IPS-18c (cell line): ENCODE data around the gene PGAM2.
A peak's percentile ranks its signal among the peaks of the same experiment; 100 is the strongest.
"Not testable (repeated sequence)": the region's sequence is repeated elsewhere in the genome, so short reads cannot be mapped to it uniquely, and the experiment has no call there.

Experiments
- H3K4me3 ChIP-seq: 2 replicates; pipeline ENCODE4 v1.7.0; 2013; ENCODE audit warnings: low read depth, mild to moderate bottlenecking, low read length, moderate library complexity; ENCODE audit not compliant: insufficient read depth
- H3K9me3 ChIP-seq: one replicate; pipeline ENCODE4 v1.6.1; 2013; ENCODE audit warnings: mild to moderate bottlenecking, low read length, moderate library complexity; ENCODE audit not compliant: control insufficient read depth, insufficient read depth

Gene PGAM2

DNA sequence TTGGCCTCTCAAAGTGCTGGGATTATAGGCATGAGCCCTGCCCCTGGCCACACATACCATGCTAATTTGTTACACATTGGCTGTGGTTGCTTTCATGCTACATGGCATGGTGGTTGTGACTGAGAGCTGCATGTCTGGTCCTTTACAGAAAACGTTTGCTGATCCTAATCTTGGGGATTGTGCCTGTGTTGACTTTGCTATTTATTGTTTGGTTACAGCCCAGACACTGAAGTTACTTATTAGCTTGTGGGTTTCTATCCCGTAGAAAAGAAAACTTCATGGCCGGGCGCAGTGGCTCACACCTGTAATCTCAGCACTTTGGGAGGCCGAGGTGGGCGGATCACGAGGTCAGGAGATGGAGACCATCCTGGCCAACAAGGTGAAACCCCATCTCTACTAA is 43.3 kb downstream of the PGAM2 start:
- not testable (repeated sequence) for H3K4me3 ChIP-seq, H3K9me3 ChIP-seq

DNA sequence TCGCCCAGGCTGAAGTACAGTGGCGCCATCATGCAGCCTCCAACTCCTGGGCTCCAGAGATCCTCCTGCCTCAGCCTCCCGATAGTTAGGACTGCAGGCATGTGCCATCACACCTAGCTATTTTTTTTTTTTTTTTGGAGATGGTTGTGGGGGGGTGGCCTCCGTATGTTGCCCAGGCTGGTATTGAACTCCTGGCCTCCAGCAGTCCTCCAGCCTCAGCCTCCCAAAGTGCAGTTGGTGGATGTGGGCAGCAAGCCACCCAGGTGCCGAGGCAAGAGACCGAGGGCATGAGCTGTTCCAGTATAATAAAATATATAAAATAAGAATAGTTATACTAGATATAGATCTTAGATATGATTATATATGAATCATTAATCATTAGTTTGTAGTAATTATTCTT is 45.5 kb downstream of the PGAM2 start:
- not testable (repeated sequence) for H3K9me3 ChIP-seq, H3K4me3 ChIP-seq

DNA sequence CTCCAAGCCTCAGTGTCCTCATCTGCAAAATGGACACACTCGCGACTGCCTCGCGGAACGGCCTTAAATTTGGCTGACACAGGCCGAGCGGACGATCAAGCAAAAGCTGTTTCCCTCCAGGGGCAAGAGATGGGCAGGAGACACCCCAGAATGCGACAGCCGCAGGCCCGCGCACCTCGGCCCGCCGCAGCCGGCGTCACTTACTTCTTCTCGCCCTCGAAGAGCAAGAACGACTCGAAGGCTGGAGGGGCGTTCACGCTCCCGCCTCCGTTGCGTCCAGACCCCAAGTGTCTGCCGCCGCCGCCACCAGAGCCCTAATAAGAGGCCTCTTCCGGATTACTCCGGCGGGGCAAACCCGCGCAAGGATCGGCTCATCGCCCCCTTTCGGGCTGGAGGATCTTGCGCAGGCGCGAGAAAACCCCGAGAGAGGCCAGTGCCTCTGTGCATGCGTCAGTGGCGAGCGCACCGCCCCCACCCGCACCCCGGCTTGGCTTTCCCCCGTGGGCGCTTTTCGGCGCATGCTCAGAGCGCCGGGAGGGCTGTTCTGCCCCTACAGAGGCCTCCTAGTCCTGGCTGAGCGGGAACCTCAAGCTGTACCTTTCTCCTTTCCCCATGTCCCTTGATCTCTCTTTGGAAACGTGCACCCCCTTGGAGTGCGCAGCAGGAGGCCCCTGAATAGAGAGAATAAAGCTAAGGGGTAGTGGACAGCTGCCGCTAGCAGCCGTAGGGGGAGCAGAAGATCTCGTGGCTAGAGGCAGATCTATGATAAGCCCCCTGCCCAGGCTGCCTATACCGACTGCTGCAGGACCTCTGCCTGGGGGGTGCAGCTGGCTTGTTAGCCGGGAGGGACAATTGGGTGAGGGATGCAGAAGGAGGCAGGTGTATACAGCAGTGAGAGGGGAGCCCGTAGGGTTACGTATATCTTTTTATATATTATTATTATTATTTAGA is 46.2 kb downstream of the PGAM2 start:
- peak overlapping the region; percentile 74 for H3K4me3 ChIP-seq
- H3K9me3 ChIP-seq: not testable (repeated sequence)

DNA sequence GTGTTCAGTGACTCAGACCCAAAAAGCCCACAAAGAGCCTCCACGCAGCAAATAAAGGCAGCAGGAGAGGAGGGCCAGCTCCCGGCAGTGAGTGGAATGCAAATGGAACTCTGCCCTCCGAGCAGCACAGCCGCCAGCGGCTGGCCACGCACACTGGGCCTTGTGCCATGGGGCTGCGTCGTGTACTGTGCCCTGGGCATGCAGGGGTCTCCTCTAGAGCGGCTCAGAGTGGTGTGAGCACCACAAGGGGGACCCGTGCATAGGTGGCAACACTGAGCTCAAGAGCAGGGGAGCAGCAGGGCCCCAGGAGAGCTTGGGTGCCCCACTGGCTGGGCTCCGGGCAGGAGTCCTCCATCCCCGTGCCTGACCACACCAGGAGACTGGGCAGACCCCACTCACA is 50.3 kb downstream of the PGAM2 start:
- H3K9me3 ChIP-seq: not testable (repeated sequence)

More for the DNA sequence above, 50.3 kb downstream of the PGAM2 start:
- H3K4me3 ChIP-seq: not testable (repeated sequence)
